ENCODE measurements around the gene IL17RC.
"Not testable (repeated sequence)": the region's sequence is repeated elsewhere in the genome, so short reads cannot be mapped to it uniquely, and the experiment has no call there.

The IL17RC gene

GRCh38 chr3:9916734-9917680 is at the start of gene IL17RC:
TSS of gene IL17RC (plus strand) at chr3:9917098. CDS start at chr3:9917316, 218 bp downstream.
- DNase-seq (ENCODE audit: low spot score) = peak; percentile 94

DNA sequence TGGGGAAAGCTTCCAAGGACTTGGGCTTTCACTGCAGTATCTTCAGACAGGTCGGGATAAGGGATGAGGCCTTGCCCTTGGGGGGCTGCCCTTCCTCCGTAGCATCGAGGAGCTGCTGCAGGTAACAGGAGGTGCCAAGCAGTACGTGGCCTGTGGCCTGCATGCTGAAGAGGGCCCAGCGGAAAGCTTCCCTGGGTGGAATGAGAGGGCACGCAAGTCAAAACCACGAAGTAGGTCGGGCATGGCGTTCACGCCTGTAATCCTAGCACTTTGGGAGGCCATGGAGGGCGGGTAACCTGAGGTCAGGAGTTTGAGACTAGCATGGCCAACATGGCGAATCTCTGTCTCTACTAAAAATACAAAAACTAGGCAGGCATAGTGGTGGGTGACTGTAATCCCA is 49.8 kb upstream of the IL17RC start:
- no peak for DNase-seq (ENCODE audit: low spot score)

DNA sequence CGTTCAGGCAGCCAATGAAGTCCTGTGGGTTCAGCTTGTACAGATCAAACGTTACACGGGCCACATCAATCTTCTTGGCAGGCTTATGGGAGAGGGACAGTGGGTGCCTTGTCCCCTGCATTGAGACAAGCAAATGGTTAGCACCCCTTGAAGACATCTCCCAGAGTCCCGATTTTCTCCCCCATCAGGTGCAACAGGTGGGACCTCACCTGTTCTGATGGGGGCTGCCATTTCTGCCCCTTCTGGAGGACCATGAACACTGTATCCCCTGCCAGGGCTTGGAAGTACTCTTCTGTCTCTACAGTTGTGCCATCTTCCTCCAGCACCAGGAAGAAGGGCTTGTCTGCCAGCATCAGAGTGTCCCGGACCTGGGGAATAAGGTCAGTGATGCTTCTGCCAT is 46.9 kb upstream of the IL17RC start:
- DNase-seq (ENCODE audit: low spot score) = no peak

DNA sequence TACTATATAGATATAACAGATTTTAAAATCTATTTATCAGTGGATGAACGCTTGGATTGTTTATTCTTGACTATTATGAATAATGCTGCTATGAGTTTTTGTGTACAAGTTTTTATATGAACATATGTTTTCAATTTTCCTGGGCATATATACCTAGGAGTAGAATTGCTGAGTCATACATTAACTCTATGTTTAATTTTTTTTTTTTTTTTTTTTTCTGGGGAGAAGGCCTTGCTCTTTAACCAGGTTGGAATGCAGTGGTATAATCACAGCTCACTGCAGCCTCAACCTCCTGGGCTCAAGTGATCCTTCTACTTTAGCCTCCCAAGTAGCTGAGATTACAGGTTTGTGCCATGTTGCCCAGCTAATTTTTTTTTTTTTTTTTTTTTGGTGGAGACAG is 45.9 kb upstream of the IL17RC start:
- DNase-seq (ENCODE audit: low spot score) = no peak

DNA sequence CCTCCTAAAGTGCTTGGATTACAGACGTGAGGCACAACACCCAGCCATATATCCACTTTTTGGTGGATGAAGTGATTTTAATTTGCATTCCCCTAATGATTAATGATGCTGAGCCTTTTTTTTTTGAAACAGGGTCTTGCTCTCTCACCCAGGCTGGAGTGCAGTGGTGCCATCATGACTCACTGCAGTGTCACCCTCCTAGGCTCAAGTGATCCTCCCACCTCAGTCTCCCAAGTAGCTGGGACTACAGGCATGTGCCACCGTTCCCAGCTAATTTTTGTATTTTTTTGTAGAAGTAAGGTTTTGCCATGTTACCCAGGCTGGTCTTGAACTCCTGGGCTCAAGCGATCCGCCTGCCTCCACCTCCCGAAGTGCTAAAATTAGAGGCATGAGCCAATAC is 44.8 kb upstream of the IL17RC start:
- not testable (repeated sequence) for DNase-seq (ENCODE audit: low spot score)

- DNase-seq (ENCODE audit: low spot score) = no peak
Measured at GRCh38 chr3:9875448-9875847, 41.5 kb upstream of the IL17RC start.

DNA sequence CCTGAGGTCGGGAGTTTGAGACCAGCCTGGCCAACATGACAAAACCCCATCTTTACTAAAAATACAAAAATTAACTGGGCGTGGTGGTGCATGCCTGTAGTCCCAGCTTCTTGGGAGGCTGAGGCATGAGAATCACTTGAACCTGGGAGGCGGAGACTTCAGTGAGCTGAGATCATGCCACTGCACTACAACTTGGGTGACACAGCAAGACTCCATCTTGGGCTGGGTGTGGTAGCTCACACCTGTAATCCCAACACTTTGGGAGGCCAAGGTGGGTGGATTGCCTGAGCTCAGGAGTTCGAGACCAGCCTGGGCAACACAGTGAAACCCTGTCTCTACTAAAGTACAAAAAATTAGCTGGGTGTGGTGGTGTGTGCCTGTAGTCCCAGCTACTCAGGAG is 40.6 kb upstream of the IL17RC start:
- not testable (repeated sequence) for DNase-seq (ENCODE audit: low spot score)

DNA sequence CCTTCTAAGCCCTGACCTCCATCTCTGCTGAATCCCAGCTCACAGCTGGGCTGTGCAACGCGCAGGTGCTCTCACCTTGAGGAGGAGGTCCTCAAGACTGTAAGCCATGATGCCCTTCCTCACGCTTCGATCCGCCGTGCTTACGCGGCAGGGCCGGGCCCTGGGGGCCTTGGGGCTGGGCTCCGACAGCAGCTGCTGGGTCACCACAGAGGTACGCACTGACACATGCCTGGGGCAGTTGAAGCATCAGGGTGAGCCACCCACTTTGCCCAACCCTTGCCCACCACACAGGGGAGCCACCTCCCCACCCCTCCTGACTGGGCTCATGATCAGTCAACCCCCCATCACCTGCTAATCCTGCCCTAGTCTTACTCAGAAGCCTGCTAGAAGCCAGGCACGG is 39.9 kb upstream of the IL17RC start:
- no peak for DNase-seq (ENCODE audit: low spot score)

DNA sequence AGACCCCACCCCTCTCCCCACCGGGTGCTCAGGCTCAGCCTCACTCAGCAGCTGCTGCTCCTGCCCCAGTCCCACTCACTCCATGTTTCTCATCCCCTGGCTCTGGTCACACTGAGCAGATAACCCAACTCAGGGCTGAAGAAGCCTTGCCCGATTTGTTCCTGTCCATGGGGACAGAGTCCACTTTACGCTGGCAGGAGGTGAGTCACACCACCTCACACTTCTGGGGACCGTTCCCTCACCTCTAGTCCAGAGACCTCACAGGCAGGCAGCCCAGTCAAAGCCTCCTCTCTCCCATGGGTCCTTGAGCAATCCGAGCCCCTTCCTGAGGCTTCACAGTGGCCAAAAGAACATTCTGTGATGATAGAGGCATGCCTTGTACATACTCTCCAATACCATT is 38.2 kb upstream of the IL17RC start:
- DNase-seq (ENCODE audit: low spot score) = no peak

DNA sequence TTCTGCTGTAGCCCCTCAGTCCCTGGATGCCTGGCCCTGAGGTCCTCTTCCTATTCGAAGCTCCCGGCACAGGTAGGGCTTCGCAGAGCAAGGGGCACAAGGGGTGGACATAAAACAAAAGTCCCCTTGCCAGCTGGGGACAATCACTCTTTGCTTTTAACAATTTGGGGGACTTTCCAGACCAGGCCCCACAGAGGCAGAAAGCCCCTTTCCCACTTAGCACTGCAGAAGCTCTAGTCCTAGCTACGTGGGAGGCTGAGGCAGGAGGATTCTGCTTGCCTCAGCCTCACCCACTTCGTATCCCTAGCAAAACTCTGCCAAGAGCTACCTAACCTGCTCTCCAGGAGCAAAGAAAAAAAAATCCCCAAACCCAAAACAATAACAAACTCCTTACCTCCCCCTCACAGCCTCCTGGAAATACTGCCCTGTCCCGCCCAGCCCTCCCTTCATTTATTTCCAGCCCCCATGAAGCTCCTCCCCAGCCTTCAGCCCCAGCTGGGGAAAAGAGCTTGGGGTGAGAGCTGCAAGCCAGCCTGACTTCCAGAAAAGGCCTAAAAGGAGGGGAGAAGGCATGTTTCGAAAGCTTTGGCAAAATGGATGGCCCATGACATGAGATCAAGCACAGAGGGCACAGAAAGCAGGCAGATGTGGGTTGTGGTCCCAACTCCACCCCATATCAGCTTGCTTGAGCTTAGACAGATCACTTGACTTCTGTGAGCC is 36.9 kb upstream of the IL17RC start, which contains the start of gene CIDEC:
Gene CIDEC (minus strand): TSS at position 424 of the 720 bp plus-strand sequence. CDS start 1,767 bp downstream, outside the sequence.
- DNase-seq (ENCODE audit: low spot score) = no peak

DNA sequence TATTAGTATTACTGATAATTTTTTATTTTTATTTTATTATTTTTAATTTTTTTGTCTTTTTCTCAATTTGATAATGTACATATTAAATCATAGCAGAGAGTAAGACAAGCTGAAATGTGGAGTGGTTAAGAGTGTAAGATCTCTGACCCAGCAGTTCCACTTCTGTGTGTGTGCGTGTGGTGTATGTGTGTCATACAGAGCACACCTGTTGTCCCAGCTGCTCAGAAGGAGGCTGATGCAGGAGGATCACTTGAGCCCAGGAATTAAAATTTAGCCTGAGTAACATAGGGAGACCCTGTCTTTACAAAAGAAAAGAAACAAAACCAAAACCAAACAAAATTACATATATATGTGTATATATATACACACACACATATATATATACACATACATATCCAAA is 35.5 kb upstream of the IL17RC start:
- DNase-seq (ENCODE audit: low spot score) = no peak

DNA sequence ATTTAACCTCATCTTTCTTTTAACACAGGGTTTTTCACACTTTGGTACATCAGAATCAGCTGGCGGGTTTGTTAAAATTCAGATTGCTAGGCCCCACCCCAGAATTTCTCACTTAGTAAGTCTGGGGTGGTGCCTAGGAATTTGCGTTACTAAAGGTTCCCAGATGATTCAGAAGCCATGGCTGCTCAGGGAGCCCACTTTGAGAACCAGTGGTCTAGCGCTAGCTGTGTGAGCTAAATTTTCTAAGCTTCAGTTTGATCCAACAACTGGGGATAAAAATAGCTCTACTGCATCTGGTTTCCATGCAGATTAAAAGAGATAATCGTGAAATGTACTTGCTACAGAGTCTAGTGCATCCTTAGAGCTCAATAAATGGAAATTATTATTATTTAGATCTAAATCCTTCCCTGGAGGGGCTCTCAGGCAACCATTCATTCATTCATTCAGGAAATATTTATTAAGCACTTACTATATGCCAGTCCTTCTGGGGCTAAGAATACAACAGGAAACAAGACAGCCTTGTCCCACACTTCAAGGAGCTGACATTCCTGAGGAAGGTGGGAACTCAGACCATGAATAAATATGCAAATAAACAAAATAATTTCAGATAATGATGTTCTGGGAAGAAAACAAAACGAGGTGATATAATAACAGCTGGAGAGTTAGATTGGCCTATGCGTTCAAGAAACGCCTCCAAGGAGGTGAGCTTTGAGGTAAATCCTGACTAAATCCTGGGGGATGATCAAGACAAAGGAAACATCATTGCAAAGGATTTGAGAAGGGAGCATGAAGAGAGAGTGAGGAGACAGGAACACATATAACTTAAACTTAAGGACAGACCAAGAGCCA is 33.0 kb upstream of the IL17RC start:
- DNase-seq (ENCODE audit: low spot score) = no peak

DNA sequence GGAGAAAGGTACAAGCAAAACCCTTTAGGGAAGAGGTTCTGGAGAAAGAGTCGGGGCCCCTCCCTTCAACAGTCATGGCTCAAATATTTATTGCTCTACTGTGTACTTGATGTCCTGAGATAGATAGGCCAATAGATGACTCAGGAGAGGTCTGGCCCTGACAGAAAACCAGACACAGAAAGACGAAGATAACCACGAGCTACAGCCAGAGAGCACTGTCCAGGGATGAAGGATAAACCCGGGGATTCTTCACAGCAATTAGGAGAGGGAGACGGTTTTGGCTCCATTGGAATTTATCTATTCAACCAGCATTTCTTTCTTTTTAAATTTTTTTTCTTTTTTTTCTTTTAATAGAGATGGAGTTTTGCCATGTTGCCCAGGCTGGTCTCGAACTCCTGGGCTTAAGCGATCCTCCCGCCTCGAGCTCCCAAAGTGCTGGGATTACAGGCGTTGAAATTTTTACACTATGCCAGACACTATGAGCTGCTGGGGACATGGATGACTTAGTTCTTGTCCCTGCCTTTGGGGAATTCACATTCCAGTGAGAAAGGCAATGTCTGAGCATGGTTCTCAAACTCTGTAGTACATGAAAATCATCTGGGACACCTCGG is 32.2 kb upstream of the IL17RC start:
- no peak for DNase-seq (ENCODE audit: low spot score)

DNA sequence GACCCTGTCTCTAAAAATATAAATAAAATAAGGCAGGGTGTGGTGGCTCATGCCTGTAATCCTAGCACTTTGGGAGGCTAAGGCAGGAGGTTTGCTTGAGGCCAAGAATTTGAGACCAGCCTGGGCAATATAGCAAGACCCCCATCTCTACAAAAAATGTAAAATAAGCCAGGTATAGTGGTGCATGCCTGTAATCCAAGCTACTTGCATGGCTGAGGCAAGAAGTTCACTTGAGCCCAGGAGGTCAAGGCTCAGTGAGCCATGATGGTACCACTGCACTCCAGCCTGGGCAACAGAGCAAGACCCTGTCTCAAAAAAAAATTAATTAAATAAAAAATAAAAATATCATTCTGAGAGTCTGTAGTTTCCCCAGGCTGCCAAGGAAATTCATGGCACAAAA is 30.6 kb upstream of the IL17RC start:
- no peak for DNase-seq (ENCODE audit: low spot score)

- DNase-seq (ENCODE audit: low spot score) = no peak
Measured at GRCh38 chr3:9887480-9887879, 29.4 kb upstream of the IL17RC start.

DNA sequence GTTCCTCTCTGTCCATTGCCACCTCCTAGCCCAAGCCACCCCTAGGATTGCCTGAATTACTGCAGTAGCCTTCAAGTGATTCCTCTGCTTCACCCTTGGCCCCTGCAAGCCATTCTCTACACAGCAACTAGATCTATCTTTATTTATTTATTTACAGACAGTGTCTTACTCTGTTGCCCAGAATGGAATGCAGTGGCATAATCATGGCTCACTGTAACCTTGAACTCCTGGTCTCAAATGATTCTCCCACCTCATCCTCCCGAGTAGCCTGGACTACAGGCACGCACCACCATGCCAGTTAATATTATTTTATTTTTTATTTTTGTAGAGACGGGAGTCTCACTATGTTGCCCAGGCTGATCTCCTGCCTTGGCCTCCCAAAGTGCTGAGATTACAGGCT is 28.4 kb upstream of the IL17RC start:
- DNase-seq (ENCODE audit: low spot score) = no peak

DNA sequence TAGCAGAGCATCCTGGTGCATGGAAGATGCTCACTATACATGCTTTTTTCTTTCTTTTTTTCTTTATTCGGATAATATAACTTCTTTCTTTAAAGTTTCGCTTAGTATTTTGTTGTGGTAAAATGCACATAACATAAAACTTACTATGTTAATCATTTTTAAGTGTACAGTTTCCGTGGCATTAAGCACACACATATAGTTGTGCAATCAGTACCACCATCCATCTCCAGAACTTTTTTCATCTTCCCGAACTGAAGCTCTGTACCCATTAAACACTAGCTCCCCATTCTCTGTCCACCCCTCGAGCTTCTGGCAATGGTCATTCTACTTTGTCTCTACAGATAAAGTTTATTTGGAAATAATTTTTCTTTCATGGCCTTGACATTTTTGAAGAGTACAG is 27.5 kb upstream of the IL17RC start:
- no peak for DNase-seq (ENCODE audit: low spot score)

DNA sequence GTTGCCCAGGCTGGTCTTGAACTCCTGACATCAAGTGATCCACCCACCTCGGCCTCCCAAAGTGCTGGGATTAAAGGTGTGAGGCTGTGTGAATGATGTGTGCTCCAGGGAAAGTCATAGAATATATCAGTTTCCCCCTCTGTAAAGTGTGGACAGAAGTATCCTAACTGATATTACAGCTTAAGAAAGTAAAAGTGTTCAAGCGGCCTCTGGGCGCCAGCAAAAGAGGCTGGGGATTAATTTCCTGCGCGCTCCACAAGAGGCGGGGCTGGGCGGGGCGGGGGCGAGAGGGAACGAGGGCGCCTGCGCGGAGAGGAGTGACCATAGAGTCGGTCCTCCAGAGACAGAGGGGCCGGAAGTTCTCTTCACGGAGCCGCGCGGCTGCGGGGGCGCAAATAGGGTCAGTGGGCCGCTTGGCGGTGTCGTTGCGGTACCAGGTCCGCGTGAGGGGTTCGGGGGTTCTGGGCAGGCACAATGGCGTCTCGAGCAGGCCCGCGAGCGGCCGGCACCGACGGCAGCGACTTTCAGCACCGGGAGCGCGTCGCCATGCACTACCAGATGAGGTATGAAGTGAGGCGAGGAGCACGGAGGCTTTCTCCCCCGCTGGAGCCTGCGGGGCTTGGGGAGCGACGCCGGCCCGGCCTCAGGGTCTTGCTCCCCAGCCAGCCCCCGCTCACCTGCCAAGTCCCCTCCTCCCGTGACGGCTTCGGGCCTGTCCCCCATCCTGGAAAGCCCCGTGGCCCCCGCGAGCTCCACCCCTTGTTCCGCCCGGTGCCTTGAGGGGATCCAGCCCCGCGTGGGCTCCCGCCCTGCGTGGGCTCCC is 26.4 kb upstream of the IL17RC start, which contains the start of gene JAGN1:
Gene JAGN1 (plus strand): TSS at position 362 of the 823 bp plus-strand sequence. CDS start 113 bp downstream, at position 475.
- DNase-seq (ENCODE audit: low spot score) = peak; percentile 97

DNA sequence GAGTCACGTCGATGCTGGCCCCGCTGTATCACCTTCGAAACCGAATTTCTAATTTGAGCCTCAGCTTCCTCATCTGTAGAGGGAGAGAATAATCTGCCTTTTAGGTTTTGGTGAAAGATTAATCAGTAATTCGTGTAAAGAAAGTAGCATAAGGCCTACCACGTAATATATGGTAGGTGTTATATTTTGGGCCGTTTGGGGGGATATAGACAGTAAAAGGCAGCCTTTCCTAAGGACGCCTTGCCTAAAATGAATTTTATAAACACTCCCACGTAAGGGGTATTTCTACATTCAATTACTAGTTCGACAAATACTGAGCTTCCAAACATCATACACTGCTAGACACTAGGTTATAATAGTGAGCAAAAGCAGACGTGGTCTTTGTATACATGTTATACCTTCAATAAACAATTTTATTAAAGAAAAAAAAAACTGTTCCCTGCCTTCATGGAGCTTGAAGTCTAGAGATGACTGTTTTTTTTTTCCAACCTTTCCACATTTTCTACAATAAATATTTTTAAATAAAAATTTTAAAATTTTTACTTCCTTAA is 25.8 kb upstream of the IL17RC start:
- DNase-seq (ENCODE audit: low spot score) = no peak

DNA sequence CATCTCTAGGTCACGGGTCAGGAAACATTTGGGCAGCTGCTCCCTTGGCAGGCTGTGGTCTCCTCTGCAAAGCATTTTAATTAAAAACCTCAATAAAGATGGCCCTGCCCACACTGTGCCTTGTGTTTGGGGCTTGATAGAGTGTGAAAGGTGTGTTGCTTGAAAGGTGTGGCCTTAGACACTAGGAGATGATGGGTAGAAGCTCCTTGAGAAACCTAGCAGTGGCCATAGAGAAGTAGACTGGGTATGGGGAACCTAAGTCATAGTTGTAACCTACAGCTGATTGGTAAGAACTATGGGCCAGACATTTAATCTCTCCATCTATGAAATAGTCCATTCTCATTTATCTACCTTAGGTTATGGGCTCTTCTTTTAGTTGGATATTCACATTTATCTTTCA is 23.2 kb upstream of the IL17RC start:
- no peak for DNase-seq (ENCODE audit: low spot score)

Measured in left forelimb (tissue), 1 donor.